SU-DHL-6 (cell line): ENCODE data around the gene ASL.
"Not testable (repeated sequence)": the region's sequence is repeated elsewhere in the genome, so short reads cannot be mapped to it uniquely, and the experiment has no call there.

ENCODE experiments used
- H2AFZ ChIP-seq: fragments of 200-600 bp; sonication (generic); 2 replicates; pipeline ENCODE4 v1.6.1; 2014; ENCODE audit warnings: low read depth, mild to moderate bottlenecking, moderate library complexity, mixed read lengths, antibody characterized with exemption, low read length; ENCODE audit not compliant: severe bottlenecking
- H3F3A ChIP-seq: fragments of 200-600 bp; shearing (Covaris generic); 2 replicates; pipeline ENCODE4 v1.6.0; 2016; ENCODE audit warnings: antibody characterized with exemption, mild to moderate bottlenecking; ENCODE audit not compliant: insufficient read depth
- H3K27ac ChIP-seq: fragments of 200-600 bp; sonication (generic); 2 replicates; pipeline ENCODE4 v1.5.1; 2016; ENCODE audit warnings: low read depth, mild to moderate bottlenecking, low read length, moderate library complexity, mixed read lengths
- H3K27me3 ChIP-seq: fragments of 200-600 bp; sonication (generic), shearing (Covaris generic); 2 replicates; pipeline ENCODE4 v1.6.0; 2014; ENCODE audit warnings: mild to moderate bottlenecking, low read length
- H3K36me3 ChIP-seq: fragments of 200-600 bp; sonication (generic); 2 replicates; pipeline ENCODE4 v1.6.1; 2014; ENCODE audit warnings: mild to moderate bottlenecking, low read length, mixed read lengths
- H3K4me2 ChIP-seq: fragments of 300-600, 200-600 bp; shearing (Covaris generic), sonication (generic); 2 replicates; pipeline ENCODE4 v1.6.0; 2014; ENCODE audit warnings: low read length, low read depth, mild to moderate bottlenecking; ENCODE audit not compliant: poor library complexity, severe bottlenecking
- H3K4me3 ChIP-seq: fragments of 200-600 bp; sonication (generic); 2 replicates; pipeline ENCODE4 v1.5.1; 2014; ENCODE audit warnings: antibody characterized with exemption, low read length, mild to moderate bottlenecking, mixed read lengths; ENCODE audit not compliant: insufficient read depth, poor library complexity, severe bottlenecking
- H3K79me2 ChIP-seq: fragments of 200-600 bp; sonication (generic); 2 replicates; pipeline ENCODE4 v1.6.1; 2014; ENCODE audit warnings: mild to moderate bottlenecking, low read length, moderate library complexity; ENCODE audit not compliant: insufficient read depth
- H3K9ac ChIP-seq: fragments of 200-600 bp; sonication (generic); 2 replicates; pipeline ENCODE4 v1.7.0; 2014; ENCODE audit warnings: mild to moderate bottlenecking, low read length
- H3K9me2 ChIP-seq: fragments of 200-600 bp; sonication (generic); replicated peaks from 2 replicates; pipeline ENCODE4 v1.6.1; 2014; ENCODE audit warnings: low read length; ENCODE audit not compliant: insufficient read depth
- H3K9me3 ChIP-seq: fragments of 200-600 bp; sonication (generic); 2 replicates; pipeline ENCODE4 v1.6.1; 2014; ENCODE audit warnings: low read length, mixed read lengths; ENCODE audit not compliant: insufficient read depth
- H4K20me1 ChIP-seq: fragments of 200-600 bp; sonication (generic); 2 replicates; pipeline ENCODE4 v1.6.1; 2014; ENCODE audit warnings: low read depth, mild to moderate bottlenecking, antibody characterized with exemption, low read length, moderate library complexity, mixed read lengths
- EZH2phosphoT487 ChIP-seq: fragments of 200-600 bp; sonication (generic), shearing (Covaris generic); conservative IDR thresholded peaks from 2 replicates; pipeline ENCODE4 v1.6.1; 2018; ENCODE audit warnings: mild to moderate bottlenecking, antibody characterized with exemption, low read length, moderate library complexity, mixed read lengths
- TF ChIP-seq, protein P1 (sequence below): fragments of 200-600 bp; sonication (generic); IDR thresholded peaks from one replicate; pipeline ENCODE4 v1.5.1; 2017; ENCODE audit warnings: antibody characterized with exemption, mild to moderate bottlenecking, low read length, moderate library complexity; ENCODE audit not compliant: insufficient read depth, poor library complexity, severe bottlenecking

ASL gene

DNA sequence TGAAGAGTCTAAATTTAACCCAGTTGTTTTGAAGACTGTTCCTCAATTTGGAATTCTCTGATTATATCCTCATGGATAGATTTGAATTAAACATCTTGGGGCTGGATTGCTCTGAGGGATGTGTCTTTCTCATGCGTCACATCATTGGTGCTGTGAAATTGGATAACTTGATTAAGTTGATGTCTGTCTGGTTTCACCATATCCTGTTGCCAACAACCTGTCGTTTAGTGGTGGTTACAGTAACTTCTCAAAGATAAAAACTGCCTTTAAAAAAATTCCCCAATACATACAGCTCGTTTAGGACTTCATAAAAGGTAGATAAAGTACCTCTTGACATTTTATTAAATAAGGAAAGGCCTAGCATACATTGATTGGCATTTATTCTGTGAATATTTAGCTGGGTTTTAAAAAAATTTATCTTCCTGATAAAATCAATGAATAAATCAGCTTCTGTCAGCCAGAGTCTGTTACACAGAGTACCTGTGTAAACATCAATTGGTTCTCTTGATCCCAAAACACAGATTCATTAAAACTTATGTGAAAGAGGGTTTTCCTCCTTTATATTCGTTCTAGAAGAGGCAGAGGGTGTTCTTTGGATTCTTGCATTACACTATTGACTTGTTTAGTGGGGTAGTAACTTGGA lies 49.6 kb downstream of the ASL start:
- Histone ChIP-seq H3K4me2 (no peak overlapping the region), H3K27me3 (no peaks in the 10 kb centered on the region), H3K79me2 (peaks cover 95% of the 10 kb centered on the region), H3K4me3 (no peak overlapping the region), H3K9ac (no peak overlapping the region), H3K36me3 (peaks cover 9% of the 10 kb centered on the region; the same call in 1 of the 2 replicates), H3K27ac (no peak overlapping the region), H2AFZ (no peak overlapping the region), H3F3A (peaks cover 6% of the 10 kb centered on the region), H4K20me1 (peaks cover 49% of the 10 kb centered on the region), H3K9me3 (no peaks in the 10 kb centered on the region), H3K9me2 (no peaks in the 10 kb centered on the region)
- TF ChIP-seq, protein P1, sequence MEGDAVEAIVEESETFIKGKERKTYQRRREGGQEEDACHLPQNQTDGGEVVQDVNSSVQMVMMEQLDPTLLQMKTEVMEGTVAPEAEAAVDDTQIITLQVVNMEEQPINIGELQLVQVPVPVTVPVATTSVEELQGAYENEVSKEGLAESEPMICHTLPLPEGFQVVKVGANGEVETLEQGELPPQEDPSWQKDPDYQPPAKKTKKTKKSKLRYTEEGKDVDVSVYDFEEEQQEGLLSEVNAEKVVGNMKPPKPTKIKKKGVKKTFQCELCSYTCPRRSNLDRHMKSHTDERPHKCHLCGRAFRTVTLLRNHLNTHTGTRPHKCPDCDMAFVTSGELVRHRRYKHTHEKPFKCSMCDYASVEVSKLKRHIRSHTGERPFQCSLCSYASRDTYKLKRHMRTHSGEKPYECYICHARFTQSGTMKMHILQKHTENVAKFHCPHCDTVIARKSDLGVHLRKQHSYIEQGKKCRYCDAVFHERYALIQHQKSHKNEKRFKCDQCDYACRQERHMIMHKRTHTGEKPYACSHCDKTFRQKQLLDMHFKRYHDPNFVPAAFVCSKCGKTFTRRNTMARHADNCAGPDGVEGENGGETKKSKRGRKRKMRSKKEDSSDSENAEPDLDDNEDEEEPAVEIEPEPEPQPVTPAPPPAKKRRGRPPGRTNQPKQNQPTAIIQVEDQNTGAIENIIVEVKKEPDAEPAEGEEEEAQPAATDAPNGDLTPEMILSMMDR, result no peak
- no peak for TF ChIP-seq EZH2phosphoT487

DNA sequence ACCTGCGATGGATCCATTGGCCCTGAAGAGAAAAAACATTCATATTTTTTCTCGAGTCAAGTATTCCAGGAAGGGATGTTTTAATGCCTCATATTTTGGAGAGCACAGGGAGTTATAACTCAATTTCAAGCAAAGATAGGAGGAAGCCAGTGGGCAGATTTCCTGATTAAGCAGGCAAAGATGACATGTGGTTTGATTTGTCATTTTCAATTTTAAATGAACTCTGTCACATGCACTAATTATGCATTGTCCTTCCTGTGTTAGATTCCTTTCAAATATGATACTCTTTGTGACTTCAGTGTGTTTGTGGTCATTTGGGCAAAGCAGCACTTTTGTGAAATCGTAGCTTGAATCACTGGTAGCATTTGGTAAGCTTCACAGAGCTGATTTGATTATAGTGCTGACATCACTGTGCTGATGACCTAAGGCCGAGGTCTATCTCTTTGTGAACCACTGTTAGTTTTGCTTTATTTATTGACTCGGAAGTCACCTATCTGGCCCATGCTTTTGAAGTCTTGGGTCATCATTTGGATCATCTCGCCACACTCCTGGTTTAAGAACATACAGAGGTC lies 50.2 kb downstream of the ASL start:
- H3K4me2 ChIP-seq, result not testable (repeated sequence)

DNA sequence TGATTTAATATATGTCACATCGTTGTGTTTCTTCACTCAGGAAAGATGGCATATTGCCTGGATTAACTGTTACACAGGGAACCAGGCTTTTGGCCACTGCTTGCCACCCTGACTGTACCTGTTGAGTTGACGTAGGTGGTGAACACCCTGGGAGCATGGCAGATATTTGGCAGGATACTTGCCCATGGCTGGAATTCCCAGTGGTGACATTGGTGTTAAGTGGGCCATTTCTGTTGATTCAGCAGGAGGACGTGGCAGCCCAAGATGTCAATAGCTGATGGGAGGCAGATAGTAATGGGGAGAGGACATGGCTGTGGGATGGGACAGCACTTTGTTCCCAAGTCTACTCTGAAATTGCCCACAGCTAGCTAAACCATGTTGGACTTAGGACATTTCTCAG lies 51.6 kb downstream of the ASL start:
- not testable (repeated sequence) for H3F3A ChIP-seq, H2AFZ ChIP-seq, H3K9me2 ChIP-seq, H3K9ac ChIP-seq, H3K9me3 ChIP-seq, H3K4me3 ChIP-seq, H3K27ac ChIP-seq, H3K27me3 ChIP-seq, H3K4me2 ChIP-seq
- peaks cover 14% of the 10 kb centered on the region; the same call in 1 of the 2 replicates for H3K36me3 ChIP-seq
- peaks cover 88% of the 10 kb centered on the region for H3K79me2 ChIP-seq
- peaks cover 41% of the 10 kb centered on the region for H4K20me1 ChIP-seq

More for the DNA sequence above, 50.2 kb downstream of the ASL start:
- H3K27ac ChIP-seq, H3K27me3 ChIP-seq, H3F3A ChIP-seq, H2AFZ ChIP-seq, H3K9me3 ChIP-seq, H3K4me3 ChIP-seq, H3K9ac ChIP-seq, H3K9me2 ChIP-seq: not testable (repeated sequence)
- Histone ChIP-seq H4K20me1 (peaks cover 49% of the 10 kb centered on the region), H3K79me2 (peaks cover 92% of the 10 kb centered on the region), H3K36me3 (peaks cover 13% of the 10 kb centered on the region; the same call in 1 of the 2 replicates)

DNA sequence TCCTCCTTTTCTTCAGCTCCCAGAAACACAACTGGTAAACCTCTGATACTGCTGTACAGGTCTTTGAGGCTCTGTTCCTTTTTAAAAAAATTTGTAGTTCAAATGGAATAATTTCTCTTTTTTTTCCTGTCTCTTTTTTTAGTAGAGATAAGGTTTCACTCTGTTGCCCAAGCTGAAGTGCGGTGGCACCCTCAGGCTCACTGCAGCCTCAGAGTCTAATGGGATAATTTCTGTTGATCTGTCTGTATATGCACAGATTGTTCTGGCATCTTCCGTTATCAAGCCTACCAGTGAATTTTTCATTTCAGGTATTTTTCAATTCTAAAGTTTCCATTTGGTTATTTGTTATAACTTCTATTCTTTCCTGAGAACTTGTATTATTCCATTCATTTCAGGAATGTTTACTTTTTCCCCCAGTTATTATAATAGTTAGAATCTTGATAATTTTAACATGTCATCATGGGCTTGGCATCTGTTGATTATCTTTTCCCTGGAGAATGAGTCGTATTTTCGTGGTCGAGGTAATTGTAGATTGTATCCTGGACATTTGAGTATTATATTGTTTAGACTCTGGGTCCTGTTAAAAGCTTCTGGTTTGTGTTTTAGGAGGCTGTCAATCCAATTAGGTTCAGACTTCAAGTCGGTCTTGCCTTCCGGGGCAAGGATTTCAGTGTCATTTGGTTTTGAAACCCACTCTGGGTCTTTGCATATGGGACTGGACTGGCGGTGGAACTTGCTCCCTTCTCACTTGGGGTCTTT lies 63.6 kb downstream of the ASL start:
- no peak overlapping the region for H3K9ac ChIP-seq
- peaks cover 42% of the 10 kb centered on the region; the same call in 1 of the 2 replicates for H3K36me3 ChIP-seq
- peaks cover 12% of the 10 kb centered on the region; the same call in 1 of the 2 replicates for H4K20me1 ChIP-seq
- no peak overlapping the region for H2AFZ ChIP-seq
- H3F3A ChIP-seq, result no peaks in the 10 kb centered on the region
- no peak overlapping the region for H3K4me3 ChIP-seq
- H3K9me2 ChIP-seq, result no peaks in the 10 kb centered on the region
- TF ChIP-seq EZH2phosphoT487, result no peak
- TF ChIP-seq, protein P1, result no peak
- no peaks in the 10 kb centered on the region for H3K27me3 ChIP-seq
- H3K4me2 ChIP-seq, result no peak overlapping the region
- H3K27ac ChIP-seq, result no peak overlapping the region
- H3K79me2 ChIP-seq, result peaks cover 32% of the 10 kb centered on the region
- H3K9me3 ChIP-seq, result no peaks in the 10 kb centered on the region
